Bronchial epithelial cell (primary cell): Measurements from ENCODE around the gene ANKRD44. TPM values are rescaled to one million over a fixed set of nuclear protein-coding genes. Genes with fewer than 3 reads are reported as not detected.
A peak's percentile ranks its signal among the peaks of the same experiment; 100 is the strongest.

ENCODE experiments used
- DNase-seq: peaks from one replicate; pipeline ENCODE4 v3.0.0-alpha.2; 2010; ENCODE audit warnings: low read depth
- FAIRE-seq: peaks from 2 replicates; lab custom pipeline; 2011; peaks lifted over from hg19 to GRCh38; lab: Jason Lieb, UNC
- H3K27me3 ChIP-seq: 2 replicates; pipeline ENCODE4 v1.5.1; 2011; ENCODE audit warnings: low read length; ENCODE audit not compliant: control insufficient read depth, insufficient read depth
- H3K36me3 ChIP-seq: 2 replicates; pipeline ENCODE4 v1.5.1; 2011; ENCODE audit warnings: low read length; ENCODE audit not compliant: control insufficient read depth, insufficient read depth
- H3K4me3 ChIP-seq: 2 replicates; pipeline ENCODE4 v1.5.1; 2011; ENCODE audit warnings: mild to moderate bottlenecking, low read depth, low read length, control low read depth
- CTCF ChIP-seq: IDR thresholded peaks from 2 replicates; pipeline ENCODE4 v1.5.1; 2011; ENCODE audit warnings: mild to moderate bottlenecking, moderate library complexity, low read length, control low read depth, inconsistent platforms; ENCODE audit not compliant: insufficient read depth, severe bottlenecking
- total RNA-seq: library from RNA; depleted of rRNA; stranded (reverse); fragments of >200 nt; gene quantifications from 2 replicates; pipeline ENCODE4 v1.2.1, GENCODE V29; 2014

The ANKRD44 gene
- total RNA-seq, 1 donor from 2014 or later, result 0.26 TPM

DNA sequence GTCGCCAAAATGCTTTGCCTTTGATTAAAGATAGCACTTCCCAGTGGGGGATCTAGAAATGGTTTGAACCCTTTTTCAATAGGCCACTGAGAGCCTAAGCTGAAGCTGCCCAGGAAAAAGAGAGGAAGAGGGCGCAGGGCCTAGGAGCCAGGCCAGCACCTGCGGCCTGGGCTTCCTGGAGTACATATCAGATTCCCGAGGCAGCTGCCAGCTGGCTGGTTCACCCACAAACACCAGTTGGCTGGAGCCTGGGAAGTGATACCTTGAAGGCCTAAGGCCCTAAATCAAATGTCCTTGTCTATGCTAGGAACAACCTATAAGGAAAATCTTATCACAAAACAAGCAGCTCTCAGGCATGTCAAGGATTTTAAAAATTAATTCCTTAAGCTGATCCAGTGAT is 37.1 kb downstream of the ANKRD44 start:
- TF ChIP-seq CTCF, result no peak
- DNase-seq (no peak), FAIRE-seq (no peak)
- Histone ChIP-seq H3K27me3 (no peaks in the 10 kb centered on the region), H3K4me3 (no peak overlapping the region), H3K36me3 (no peaks in the 10 kb centered on the region)

DNA sequence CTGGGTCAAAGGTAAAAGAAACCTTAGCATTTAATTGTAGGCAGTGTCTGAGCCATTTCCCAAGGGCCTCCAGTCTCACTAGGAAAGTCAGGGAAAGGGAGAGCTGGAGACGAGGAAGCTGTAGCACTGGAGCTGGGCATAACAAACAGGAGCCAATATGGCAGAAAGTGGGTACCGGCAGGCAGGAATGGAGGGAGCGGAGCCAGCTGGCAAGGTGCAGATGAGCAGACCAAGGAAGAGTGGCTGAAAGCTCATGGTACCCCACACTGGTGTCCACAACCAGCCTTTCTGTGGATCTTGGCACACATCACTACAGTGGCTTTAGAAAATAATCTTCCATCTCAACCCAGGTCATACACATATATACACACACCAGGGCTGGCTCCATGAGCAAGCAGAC is 40.0 kb downstream of the ANKRD44 start:
- Histone ChIP-seq H3K27me3 (no peaks in the 10 kb centered on the region), H3K4me3 (no peak overlapping the region), H3K36me3 (no peaks in the 10 kb centered on the region)
- FAIRE-seq (no peak), DNase-seq (no peak)
- TF ChIP-seq CTCF, result no peak

DNA sequence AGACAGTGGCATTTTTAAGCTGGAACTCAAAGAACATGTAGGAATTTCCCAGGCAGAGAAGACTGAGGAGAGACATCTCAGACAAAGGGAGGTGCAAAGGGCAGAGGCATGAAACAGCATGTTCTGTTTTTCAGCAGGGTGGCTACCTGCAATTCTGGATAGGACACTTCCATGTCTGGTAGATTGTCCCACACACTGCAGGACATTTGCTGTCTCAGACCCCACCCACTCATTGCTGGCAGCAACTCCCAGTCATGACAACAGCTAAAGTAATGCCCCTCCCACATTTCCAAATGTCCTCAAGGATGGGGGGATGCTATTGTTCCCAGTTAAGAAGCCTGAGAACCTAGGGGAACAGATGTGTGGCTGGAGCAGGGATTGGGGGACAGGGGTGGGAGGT is 40.8 kb downstream of the ANKRD44 start:
- Histone ChIP-seq H3K36me3 (no peaks in the 10 kb centered on the region), H3K4me3 (no peak overlapping the region), H3K27me3 (no peaks in the 10 kb centered on the region)
- FAIRE-seq (no peak), DNase-seq (peak; percentile 17)
- TF ChIP-seq CTCF, result no peak

DNA sequence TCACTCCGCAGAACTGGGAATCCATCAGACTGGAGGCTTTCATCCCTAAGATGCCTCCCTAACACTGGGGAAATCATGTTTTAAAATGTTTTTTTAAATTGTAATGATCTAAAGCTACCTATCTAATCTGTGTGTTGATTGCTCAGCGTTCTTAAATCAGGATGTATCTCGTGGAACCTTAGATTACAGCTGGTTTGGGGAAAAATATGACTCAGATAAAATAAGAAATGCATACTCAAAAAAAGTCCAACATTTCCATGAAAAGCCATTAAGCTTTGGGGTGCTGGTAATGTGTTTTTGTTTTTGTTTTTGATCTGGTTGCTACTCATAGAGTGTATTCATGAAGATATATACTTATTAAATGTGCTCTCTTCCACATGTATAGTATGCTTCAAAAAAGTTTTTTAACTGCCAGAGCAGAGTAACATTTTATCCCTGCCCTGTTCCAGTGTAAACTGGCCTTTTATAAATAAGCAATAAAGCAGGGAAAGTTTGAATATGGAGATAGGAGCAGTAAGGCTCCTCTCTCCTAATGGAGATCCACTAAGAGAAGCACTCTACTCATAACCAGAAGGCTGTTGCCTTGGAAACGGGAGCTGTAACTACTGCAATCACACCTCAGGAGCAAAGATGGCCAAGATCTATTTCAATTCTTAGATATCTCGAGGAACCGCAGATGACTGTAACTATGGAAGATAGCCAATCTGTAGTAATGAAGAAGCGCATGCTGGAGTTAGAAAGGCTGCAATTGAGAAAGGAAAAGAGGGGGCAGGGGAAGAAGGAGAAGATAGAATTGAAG is 41.6 kb downstream of the ANKRD44 start:
- FAIRE-seq, result no peak
- TF ChIP-seq CTCF, result no peak
- no peak overlapping the region for H3K4me3 ChIP-seq
- peak; percentile 29 for DNase-seq
- H3K27me3 ChIP-seq, result no peaks in the 10 kb centered on the region
- no peaks in the 10 kb centered on the region for H3K36me3 ChIP-seq

DNA sequence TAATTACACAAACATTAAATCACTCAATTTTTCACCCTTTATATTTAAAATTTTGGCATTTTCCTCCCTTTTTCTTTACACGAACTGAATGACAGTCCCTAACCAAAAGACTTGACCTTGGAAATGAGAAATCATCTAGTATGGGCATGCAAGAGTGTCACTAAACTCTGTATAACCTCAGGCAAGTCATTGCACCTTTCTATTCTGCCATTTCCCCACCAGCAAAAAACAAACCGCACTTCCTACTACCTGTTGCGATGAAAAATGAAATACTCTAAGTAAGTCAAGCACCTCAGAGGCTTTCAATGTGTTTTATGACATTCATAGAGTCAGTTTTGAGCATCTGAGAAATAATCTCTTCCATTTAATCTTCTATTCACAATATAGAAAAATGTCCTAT is 44.1 kb downstream of the ANKRD44 start:
- no peak for TF ChIP-seq CTCF
- H3K27me3 ChIP-seq, result no peaks in the 10 kb centered on the region
- H3K36me3 ChIP-seq, result no peaks in the 10 kb centered on the region
- no peak overlapping the region for H3K4me3 ChIP-seq
- DNase-seq (peak; percentile 13), FAIRE-seq (no peak)

DNA sequence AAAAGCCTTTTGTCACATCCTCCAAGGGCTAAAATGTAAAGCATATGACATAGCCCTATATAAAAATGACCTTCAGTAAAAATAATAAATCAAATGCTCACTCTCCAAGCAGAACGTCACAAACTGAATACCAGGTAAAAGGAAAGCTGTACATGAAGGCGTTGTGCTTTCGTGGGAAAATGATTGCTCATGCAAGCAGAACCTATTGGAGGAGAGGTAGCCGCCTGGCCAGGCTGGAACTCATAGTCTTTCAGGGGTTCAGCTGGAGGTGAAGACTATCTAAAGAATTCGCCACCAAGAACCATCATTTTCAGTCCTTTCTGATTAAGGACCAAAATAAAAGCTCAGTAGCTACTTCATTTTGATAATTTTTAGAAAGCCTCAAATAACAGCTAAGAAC is 44.7 kb downstream of the ANKRD44 start:
- DNase-seq (peak; percentile 38), FAIRE-seq (no peak)
- Histone ChIP-seq H3K27me3 (no peaks in the 10 kb centered on the region), H3K4me3 (no peak overlapping the region), H3K36me3 (no peaks in the 10 kb centered on the region)
- no peak for TF ChIP-seq CTCF
